CD4-positive, alpha-beta T cell treated with Interleukin-15 for 1 hour (primary cell): ENCODE measurements around the gene GMFB.
A peak's percentile ranks its signal among the peaks of the same experiment; 100 is the strongest.

Experiments
- DNase-seq: peaks from one replicate; pipeline ENCODE4 v3.0.0-alpha.2; 2020

GMFB gene

GRCh38 chr14:54488646-54489317, at the start of gene GMFB:
Gene GMFB, minus strand, starts transcription at chr14:54488980. Its CDS starts 53 bp downstream, at chr14:54488927.
- DNase-seq = peak; percentile 90

DNA sequence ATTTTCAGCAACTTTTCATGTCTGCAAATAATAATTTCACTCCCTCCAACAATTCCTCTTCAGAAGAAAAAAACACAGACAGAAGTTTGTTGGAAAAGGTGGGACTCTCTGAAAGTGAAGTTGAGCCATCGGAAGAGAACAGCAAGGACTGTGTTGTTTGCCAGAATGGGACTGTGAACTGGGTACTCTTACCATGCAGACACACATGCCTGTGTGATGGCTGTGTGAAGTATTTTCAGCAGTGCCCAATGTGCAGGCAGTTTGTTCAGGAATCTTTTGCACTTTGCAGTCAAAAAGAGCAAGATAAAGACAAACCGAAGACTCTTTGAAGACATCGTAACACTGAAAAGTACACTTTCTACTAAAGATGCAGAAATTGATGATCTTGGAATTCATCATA, 49.3 kb upstream of the GMFB start:
- DNase-seq = no peak

GRCh38 chr14:54537651-54538050, 48.9 kb upstream of the GMFB start:
- DNase-seq = no peak

GRCh38 chr14:54535646-54536045, 46.9 kb upstream of the GMFB start:
- DNase-seq = no peak

DNA sequence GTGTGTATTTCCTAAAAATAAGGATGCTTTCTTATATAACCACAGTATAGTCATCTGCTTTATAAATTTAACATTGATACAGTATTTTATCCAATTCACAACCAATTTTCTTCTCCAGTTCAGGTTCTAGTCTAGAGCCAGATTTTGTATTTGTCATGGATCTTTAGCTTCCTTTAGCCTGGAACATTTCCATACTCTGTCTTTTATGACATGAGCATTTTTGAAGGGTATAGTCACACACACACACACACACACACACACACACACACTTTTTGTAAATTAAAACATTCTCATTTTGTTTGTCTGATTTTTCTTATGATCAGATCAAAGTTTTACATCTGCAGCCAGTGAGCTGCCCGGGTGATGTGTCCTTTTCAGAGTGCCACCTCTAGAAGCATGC, 46.3 kb upstream of the GMFB start:
- no peak for DNase-seq

DNA sequence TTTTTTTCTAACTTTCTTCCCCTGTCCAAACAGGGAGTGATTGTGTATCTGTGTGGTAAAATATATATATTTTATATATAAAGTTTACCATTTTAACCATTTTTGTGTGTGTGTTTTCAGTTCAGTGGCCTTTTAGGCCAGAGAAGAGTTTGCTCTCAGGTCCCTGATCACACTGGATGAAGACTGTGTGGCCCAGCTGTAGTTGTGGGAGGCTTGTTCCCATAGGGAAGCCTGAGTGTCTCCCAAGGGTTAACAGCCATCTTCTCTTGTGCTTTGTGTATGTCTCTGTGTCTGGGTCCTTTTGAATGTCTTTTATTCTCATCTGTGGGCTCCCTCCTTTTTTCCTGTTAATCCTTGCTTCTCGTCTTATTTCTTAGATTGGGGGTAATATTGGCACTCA, 44.3 kb upstream of the GMFB start:
- DNase-seq = no peak

DNA sequence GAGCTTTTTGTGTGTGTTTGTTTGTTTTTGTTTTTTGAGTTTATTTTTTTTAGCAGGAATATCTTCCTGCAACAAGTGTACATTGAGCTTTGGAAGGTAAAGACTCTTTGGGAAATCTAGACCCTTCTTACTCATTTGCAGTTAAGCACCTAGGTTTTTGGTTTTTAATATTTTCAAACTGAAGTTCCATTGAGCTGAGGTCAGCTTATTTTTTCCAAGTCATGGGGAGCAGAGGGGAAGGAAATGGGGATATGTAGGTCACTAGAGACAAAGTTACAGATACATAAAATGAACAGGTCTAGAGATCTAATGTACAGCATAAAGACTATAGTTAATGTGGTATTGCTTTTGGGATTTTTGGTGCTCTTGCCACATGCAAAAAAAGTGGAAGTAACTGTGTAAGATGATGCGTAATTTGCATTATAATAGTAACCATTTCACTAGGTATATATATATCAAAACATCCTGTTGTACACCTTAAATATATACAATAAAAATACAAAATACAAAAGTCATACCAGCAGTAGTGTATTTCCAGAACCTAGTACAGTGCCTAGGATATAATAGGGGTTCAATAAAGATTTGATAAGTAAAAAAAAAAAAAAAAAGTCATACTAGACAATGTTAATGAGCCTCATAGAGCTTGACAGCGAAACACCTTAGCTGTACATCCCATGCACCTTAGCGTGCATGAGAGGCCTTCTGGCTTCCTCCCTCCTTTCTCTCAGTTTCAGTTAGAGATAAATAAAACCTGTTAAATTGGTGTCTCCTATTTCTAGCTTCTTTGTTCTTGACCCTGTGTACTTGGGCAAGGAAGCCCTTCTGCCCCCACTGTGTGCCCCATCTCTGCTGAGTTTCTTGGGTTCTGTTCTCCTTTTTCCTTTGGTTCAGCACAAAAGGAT, 43.6 kb upstream of the GMFB start:
- DNase-seq = no peak

DNA sequence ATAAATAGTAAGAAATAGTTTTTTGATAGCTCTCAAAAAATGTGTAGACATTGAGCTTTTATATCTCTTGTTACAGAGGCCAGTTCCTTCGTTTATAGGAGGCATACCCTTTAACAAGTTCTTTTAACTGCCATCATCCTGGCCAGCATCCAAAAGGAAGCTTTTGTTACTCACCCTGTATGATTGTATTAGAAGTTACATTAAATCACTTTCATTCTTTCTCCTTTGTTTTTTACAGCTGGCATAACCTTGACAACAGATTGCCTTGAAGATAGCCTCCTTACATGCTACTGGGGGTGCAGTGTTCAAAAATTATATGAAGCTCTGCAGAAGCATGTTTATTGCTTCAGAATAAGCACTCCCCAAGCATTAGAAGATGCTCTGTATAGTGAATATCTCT, 41.0 kb upstream of the GMFB start:
- no peak for DNase-seq

GRCh38 chr14:54528973-54529372, 40.2 kb upstream of the GMFB start:
- no peak for DNase-seq

GRCh38 chr14:54524410-54524809, 35.6 kb upstream of the GMFB start:
- no peak for DNase-seq

- DNase-seq = no peak
These were observed 27.9 kb upstream of the GMFB start for GRCh38 chr14:54516709-54517108.

DNA sequence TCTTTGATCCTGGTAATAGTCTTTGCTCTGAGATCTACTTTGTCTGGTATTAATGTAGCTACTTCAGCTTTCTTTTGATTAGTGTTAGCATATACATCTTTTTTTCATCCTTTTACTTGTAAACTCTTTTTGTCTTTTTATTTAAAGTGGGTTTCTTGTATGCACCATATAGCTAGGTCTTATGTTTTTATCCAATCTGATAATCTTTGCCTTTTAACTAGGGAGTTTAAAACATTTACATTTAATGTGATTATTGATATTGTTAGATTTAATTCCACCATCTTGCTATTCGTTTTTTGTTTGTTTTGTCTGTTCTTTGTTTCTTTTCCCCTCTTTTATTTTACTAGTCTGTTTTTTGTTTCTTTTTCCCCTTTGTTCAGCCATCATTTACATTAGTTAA, 26.9 kb upstream of the GMFB start:
- DNase-seq = no peak

DNA sequence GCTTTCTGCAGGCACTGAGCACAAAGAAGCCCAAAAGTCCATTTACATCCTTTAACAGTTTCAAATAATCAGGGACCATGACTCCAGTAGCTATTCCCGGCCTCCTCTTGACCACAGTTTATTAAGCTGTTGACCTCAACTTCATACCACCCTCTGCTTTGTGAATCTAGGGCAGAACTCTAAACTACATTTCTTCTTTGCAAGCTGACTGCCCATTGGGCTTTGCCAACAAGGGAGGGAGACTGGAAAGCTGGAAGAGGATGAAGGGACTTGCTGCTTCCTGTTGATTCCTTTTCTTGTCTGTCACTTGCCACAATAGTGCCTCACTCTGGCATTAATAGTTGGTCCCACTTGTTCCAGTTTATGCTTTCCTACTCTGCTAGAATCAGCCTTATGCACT, 23.6 kb upstream of the GMFB start:
- DNase-seq = no peak

- DNase-seq = peak; percentile 97
These were observed 21.0 kb upstream of the GMFB start, which contains the start of gene CGRRF1 for GRCh38 chr14:54509546-54510501. Gene CGRRF1, plus strand, starts transcription at chr14:54509906. Its CDS starts 54 bp downstream, at chr14:54509960.

DNA sequence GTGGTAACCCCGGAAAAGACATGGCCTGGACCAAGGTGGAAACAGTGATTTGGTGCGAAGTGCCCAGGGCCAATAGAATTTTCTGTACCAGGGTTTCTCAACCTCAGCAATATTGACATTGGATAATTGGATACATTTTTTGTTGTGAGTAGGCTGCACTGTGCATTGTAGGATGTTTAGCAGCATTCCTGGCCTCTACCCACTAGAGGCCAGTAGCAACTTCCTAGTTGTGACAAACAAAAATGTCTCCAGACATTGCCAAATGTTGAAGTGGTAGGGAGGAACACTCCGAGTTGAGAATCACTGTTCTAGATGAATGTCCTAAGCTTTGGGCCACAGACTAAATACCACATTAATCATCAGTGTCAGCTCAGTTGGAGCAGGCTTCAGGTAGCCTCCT, 14.7 kb upstream of the GMFB start:
- DNase-seq = no peak

- no peak for DNase-seq
These were observed 13.8 kb upstream of the GMFB start for GRCh38 chr14:54502602-54503001.

GRCh38 chr14:54501480-54501879, 12.7 kb upstream of the GMFB start:
- DNase-seq = no peak

DNA sequence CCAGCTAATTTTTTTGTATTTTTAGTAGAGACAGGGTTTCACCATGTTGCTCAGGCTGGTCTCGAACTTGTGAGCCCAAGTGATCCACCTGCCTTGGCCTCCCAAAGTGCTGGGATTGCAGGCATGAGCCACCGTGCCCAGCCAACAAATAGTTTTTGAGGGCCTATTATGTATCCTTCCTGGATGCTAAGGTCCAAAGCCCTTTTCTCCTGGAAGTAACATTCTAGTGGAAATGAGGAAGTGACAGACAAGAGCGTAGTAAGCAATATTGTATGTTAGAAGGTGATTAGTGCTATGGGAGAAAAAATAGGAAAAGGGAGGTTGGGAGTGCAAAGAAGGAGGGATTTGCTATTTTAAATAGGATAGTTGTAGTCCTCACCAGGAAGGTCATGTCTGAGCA, 12.0 kb upstream of the GMFB start:
- no peak for DNase-seq

DNA sequence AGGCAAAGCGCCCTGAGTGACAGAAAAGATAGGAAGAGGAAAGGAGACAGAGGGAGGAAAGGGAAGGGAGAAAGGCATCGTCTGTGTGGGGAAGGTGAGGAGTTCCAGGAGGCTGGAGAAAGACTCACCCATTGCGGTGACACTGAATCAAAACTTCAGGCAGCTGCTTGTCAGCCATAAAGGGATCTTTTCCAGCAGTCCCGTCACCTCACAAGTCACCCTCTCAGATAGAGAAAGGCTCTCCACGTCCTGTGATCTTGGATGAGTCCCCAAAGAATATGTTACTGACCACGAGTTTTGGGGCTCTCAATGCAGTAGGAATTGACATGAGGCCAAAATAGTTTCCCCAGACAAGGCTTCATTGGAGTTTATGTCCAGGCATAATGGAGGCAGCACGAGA, 9.8 kb upstream of the GMFB start:
- no peak for DNase-seq

DNA sequence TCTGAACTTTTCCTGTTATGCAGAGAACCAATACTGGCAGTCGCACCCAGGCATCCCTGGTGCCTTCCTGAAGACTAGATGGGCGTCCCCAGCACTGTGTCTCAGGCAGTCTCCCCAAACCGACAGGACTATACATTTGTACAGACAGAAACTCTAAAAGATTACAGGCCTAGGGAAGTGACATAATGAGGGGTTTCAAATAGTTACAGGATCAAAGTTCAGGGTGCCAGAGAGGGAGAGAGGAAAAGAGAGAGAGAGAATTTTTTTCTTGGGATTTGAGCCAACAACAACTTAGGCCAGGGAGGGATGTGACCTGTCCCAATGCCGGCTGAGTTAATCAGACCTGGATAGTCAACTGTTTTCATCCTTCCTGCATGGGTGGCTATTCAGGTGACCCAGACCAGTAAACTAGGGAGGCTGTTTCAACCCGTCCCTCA, 9.3 kb upstream of the GMFB start:
- DNase-seq = no peak

GRCh38 chr14:54497224-54497623, 8.4 kb upstream of the GMFB start:
- DNase-seq = no peak

- no peak for DNase-seq
These were observed 4.5 kb upstream of the GMFB start for GRCh38 chr14:54493293-54493692.
